ENCODE measurements around the gene ASPG.

ASPG gene

DNA sequence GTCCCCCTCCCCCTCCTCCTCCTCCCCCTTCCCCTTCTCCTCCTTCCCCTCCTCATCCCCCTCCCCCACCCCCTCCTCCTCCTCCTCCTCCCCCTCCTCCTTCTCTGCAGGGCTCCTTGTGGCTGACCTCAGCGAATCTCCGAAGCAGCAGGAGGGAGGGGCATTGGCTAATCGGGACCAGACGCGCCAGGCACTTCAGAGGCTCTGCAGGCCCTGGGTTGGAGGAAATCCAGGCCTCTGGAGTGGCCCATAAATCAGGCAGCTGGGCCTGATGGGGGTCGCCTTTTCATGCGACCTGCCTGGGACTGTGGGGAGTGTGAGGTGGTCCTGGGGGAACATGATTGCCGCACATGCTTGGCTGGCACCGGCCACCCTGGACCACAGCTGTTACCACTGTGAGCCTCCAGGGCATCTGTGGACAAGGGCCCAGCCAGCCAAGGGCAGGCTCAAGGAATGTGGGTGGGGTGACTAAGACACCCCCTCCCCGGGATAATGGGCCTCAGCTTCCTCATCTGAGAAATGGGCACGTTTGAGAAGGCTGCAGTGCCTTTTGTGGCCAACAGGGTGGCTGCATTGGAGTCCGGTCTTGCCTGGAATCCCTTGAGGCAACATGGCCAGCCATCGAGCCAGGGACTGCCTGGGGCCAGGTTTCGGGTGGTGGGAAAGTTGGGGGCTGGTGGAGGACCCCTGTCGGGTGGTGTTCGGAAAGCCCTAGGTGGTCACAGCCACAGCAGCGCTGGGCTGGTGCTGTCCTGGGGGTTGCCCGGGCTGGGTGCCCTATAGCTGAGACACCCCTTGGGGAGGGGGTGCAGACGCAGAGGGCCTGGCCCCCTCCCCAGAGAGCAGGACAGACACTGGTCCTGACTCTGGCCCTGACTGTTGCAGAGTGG, 64.9 kb downstream of the ASPG start (continued):
- 0 out of 2 replicates have a peak, but pooled peaks have one; percentile 7 for TF ChIP-seq ISL1 (CRISPR knock-in tag; IDR thresholded peaks at IDR 0.05)
- TF ChIP-seq, protein P1, sequence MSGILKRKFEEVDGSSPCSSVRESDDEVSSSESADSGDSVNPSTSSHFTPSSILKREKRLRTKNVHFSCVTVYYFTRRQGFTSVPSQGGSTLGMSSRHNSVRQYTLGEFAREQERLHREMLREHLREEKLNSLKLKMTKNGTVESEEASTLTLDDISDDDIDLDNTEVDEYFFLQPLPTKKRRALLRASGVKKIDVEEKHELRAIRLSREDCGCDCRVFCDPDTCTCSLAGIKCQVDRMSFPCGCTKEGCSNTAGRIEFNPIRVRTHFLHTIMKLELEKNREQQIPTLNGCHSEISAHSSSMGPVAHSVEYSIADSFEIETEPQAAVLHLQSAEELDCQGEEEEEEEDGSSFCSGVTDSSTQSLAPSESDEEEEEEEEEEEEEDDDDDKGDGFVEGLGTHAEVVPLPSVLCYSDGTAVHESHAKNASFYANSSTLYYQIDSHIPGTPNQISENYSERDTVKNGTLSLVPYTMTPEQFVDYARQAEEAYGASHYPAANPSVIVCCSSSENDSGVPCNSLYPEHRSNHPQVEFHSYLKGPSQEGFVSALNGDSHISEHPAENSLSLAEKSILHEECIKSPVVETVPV (CRISPR knock-in tag; IDR thresholded peaks at IDR 0.05): peak; percentile 58; the same call in 1 of the 2 replicates

DNA sequence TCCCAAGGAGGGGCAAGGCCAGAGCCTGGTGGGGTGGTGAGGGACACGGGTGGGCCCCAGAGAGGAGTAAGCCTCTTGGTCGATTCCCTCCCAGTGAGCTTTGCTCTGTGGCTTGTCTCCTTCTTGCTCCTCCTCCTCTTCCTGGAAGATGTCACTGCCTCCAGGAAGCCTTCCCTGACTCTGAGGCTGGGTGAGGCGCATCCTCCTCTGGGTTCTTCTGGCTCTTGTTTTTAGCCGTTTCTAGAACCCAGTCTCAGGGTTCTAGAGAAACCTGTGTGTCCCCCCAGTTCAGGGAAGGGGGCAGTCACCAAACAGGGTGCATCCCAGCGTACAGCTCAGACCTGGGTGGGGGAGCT, 65.5 kb downstream of the ASPG start:
- TF ChIP-seq ZFP30 (CRISPR knock-in tag; IDR thresholded peaks at IDR 0.05): no peak
- TF ChIP-seq ARNTL (CRISPR knock-in tag; IDR thresholded peaks at IDR 0.05; ENCODE audit: borderline replicate concordance, low read depth): no peak
- TF ChIP-seq PPARA (CRISPR knock-in tag; IDR thresholded peaks at IDR 0.05; ENCODE audit: borderline replicate concordance): no peak
- TF ChIP-seq, protein P2, sequence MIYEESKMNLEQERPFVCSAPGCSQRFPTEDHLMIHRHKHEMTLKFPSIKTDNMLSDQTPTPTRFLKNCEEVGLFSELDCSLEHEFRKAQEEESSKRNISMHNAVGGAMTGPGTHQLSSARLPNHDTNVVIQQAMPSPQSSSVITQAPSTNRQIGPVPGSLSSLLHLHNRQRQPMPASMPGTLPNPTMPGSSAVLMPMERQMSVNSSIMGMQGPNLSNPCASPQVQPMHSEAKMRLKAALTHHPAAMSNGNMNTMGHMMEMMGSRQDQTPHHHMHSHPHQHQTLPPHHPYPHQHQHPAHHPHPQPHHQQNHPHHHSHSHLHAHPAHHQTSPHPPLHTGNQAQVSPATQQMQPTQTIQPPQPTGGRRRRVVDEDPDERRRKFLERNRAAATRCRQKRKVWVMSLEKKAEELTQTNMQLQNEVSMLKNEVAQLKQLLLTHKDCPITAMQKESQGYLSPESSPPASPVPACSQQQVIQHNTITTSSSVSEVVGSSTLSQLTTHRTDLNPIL (CRISPR knock-in tag; IDR thresholded peaks at IDR 0.05; ENCODE audit: low read depth): no peak
- no peak for TF ChIP-seq TOX (CRISPR knock-in tag; IDR thresholded peaks at IDR 0.05; ENCODE audit: borderline replicate concordance)
- no peak for TF ChIP-seq OSR1 (CRISPR knock-in tag; IDR thresholded peaks at IDR 0.05)
- TF ChIP-seq ZNF70 (CRISPR knock-in tag; IDR thresholded peaks at IDR 0.05): no peak
- no peak for TF ChIP-seq TCF4 (CRISPR knock-in tag; IDR thresholded peaks at IDR 0.05; ENCODE audit: borderline replicate concordance)
- no peak for TF ChIP-seq ESRRG (CRISPR knock-in tag; IDR thresholded peaks at IDR 0.05)
- TF ChIP-seq CSDC2 (CRISPR knock-in tag; IDR thresholded peaks at IDR 0.05): no peak
- TF ChIP-seq, protein P3, sequence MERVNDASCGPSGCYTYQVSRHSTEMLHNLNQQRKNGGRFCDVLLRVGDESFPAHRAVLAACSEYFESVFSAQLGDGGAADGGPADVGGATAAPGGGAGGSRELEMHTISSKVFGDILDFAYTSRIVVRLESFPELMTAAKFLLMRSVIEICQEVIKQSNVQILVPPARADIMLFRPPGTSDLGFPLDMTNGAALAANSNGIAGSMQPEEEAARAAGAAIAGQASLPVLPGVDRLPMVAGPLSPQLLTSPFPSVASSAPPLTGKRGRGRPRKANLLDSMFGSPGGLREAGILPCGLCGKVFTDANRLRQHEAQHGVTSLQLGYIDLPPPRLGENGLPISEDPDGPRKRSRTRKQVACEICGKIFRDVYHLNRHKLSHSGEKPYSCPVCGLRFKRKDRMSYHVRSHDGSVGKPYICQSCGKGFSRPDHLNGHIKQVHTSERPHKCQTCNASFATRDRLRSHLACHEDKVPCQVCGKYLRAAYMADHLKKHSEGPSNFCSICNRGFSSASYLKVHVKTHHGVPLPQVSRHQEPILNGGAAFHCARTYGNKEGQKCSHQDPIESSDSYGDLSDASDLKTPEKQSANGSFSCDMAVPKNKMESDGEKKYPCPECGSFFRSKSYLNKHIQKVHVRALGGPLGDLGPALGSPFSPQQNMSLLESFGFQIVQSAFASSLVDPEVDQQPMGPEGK (CRISPR knock-in tag; IDR thresholded peaks at IDR 0.05; ENCODE audit: borderline replicate concordance): no peak
- no peak for TF ChIP-seq ISL1 (CRISPR knock-in tag; IDR thresholded peaks at IDR 0.05)
- TF ChIP-seq, protein P1 (CRISPR knock-in tag; IDR thresholded peaks at IDR 0.05): no peak
- TF ChIP-seq, protein P4, sequence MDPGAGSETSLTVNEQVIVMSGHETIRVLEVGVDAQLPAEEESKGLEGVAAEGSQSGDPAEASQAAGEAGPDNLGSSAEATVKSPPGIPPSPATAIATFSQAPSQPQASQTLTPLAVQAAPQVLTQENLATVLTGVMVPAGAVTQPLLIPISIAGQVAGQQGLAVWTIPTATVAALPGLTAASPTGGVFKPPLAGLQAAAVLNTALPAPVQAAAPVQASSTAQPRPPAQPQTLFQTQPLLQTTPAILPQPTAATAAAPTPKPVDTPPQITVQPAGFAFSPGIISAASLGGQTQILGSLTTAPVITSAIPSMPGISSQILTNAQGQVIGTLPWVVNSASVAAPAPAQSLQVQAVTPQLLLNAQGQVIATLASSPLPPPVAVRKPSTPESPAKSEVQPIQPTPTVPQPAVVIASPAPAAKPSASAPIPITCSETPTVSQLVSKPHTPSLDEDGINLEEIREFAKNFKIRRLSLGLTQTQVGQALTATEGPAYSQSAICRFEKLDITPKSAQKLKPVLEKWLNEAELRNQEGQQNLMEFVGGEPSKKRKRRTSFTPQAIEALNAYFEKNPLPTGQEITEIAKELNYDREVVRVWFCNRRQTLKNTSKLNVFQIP (CRISPR knock-in tag; IDR thresholded peaks at IDR 0.05; ENCODE audit: borderline replicate concordance, low read depth): no peak
- no peak for ATAC-seq

DNA sequence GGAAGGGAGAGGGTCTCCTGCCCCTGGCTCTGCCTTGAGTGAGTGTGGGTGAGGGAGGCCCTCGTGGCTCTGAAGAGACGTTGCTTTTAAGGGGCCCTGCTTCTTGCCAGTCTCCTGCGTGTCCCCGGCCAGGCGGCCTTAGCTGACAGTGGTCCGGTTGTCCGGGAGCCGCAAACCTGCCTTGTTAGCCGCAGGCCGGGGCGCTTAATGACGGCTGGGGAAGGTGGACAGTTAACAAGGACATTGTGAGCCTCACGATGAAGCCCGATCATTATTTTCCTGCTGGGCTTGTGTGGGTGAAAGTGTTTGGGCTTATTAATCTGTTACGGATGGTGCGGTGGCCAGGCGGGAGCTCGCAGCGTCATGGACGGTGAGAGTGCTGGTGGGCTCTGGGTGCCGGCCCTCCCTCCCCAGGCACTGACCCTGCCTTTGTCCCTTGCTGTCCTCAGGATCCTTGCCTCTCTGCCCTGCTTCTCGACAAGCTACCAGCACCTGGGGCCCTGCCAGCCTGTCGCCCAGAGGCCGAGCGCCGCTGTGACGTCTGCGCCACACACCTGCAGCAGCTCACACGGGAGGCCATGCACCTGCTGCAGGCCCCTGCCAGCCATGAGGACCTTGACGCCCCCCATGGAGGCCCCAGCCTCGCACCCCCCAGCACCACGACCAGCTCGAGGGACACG, 66.2 kb downstream of the ASPG start:
- ATAC-seq: no peak
- TF ChIP-seq ESRRG (CRISPR knock-in tag; IDR thresholded peaks at IDR 0.05) (no peak), ZFP3 (CRISPR knock-in tag; IDR thresholded peaks at IDR 0.05) (no peak), ARNTL (CRISPR knock-in tag; IDR thresholded peaks at IDR 0.05; ENCODE audit: borderline replicate concordance, low read depth) (no peak), ZFP30 (CRISPR knock-in tag; IDR thresholded peaks at IDR 0.05) (no peak), ZNF8 (CRISPR knock-in tag; IDR thresholded peaks at IDR 0.05) (no peak), BACH2 (CRISPR knock-in tag; IDR thresholded peaks at IDR 0.05; ENCODE audit: borderline replicate concordance) (no peak), CSDC2 (CRISPR knock-in tag; IDR thresholded peaks at IDR 0.05) (no peak), TCF4 (CRISPR knock-in tag; IDR thresholded peaks at IDR 0.05; ENCODE audit: borderline replicate concordance) (no peak), TOX (CRISPR knock-in tag; IDR thresholded peaks at IDR 0.05; ENCODE audit: borderline replicate concordance) (no peak), ZC3H10 (CRISPR knock-in tag; IDR thresholded peaks at IDR 0.05) (no peak), ISL1 (CRISPR knock-in tag; IDR thresholded peaks at IDR 0.05) (no peak), ZNF565 (CRISPR knock-in tag; conservative IDR thresholded peaks at IDR 0.05; ENCODE audit: low read depth) (no peak), ZNF70 (CRISPR knock-in tag; IDR thresholded peaks at IDR 0.05) (no peak)
- TF ChIP-seq, protein P3 (CRISPR knock-in tag; IDR thresholded peaks at IDR 0.05; ENCODE audit: borderline replicate concordance): no peak
- TF ChIP-seq, protein P4 (CRISPR knock-in tag; IDR thresholded peaks at IDR 0.05; ENCODE audit: borderline replicate concordance, low read depth): no peak
- TF ChIP-seq, protein P1 (CRISPR knock-in tag; IDR thresholded peaks at IDR 0.05): no peak
